HG03064 (cell line): ENCODE measurements around the gene SCAF8.

ENCODE experiments used
- ATAC-seq: cut with Tn5 transposase; IDR thresholded peaks from one replicate; pipeline ENCODE4 v1.9.1; 2021; ENCODE audit warnings: low read depth; ENCODE audit not compliant: unreplicated experiment

The SCAF8 gene

GRCh38 chr6:154878871-154879491, 145.8 kb downstream of the SCAF8 start:
- no peak for ATAC-seq

GRCh38 chr6:154882107-154882506, 148.9 kb downstream of the SCAF8 start:
- no peak for ATAC-seq
